NCI-H187 treated with DMSO at 0.1 percent for 48 hours (cell line): ENCODE data around the gene RPTOR.

Source experiments
- DNase-seq: peaks from one replicate; lab custom pipeline; 2025; lab: John Stamatoyannopoulos, UW

Gene RPTOR

DNA sequence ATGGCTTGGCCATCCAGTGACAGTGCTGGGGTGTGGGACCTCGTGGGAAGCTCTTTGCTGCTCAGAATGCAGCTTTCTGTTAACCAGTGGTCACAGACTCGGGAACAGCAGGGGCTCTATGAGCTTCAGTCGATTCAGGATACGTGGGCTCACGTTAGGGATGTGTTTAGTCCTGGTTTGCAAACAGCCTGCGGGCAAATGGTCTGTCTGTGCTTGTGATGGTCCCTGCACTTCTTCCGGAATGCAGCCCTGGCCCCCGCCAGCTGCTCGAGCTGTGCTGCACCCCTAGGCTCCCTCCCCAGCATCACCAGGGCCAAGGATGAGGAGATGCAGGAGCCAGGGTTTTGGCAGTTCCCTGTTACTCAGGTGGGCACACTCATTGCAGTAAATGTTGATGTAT is 274.2 kb downstream of the RPTOR start:
- DNase-seq, result no peak

DNA sequence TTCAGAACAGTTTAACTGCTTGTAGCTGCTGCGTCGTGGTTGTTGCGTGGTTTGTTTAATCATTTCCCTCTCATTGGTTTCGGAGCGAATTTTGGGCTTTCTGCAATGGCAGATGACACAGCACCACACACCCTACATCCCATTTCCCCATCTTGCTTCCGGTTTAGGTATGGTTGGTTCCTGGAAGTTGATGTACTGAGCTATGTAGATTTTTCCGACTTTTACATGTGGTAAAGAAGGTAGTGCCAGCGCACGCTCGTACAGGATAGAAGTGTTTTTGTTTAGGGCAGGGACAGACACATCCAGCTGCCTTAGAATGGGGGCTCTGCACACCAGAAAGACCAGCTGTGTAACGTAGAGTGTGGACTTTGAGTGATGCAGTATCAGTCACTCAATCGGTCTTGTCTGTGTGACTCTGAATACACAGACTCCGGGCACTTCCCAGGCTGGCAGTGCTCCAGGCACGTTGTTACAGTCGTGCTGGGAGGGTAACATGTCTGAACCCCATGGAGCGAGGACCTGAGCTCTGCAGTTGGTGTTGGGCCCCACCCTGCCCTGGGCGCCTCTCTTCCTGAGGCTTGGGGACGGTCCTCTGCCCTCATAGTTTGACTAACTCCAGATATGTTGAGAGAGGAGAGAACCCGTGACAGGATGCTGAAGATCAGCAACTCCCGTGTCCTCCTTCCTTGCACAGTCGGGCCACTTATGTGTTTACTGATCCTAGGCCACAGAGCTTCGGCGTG is 275.0 kb downstream of the RPTOR start:
- no peak for DNase-seq

DNA sequence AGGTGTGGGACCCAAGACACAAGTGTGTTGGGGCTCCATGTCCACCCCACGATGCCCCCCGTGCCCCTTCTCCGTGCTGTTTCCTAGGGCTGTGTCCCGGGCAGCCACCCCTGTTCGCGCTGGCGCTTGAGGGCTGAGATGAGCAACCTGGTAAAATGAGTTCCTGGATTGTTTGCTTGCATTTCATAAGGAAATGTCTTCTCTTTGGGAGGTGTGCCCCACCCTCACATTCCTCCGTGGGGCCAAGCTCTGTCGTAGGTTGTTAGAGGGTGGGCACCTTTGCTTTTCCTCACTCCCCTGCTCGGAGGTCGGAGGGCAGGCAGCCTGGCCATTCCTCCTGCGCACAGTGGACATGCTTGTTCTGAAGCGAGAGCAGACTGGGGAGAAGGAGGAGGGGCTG is 275.7 kb downstream of the RPTOR start:
- DNase-seq, result no peak

DNA sequence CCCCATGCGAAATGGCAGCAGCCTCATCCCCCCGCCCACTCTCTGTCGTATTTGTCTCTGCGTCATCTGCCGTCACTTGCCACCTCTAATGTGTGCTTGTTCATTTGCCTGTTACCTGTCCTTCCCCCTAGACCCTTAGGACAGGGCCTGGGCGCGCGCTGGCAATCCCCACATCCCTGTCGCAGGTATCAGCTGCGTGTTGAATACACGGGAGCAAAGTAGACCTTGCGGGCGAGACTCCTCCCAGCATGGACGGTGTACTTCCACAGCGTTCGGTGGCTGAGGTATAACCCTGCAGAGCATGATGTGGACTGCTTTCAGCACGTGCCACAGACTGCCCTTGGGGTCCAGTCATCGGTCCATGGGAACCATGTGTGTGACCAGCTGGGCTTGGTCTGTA is 276.9 kb downstream of the RPTOR start:
- no peak for DNase-seq

DNA sequence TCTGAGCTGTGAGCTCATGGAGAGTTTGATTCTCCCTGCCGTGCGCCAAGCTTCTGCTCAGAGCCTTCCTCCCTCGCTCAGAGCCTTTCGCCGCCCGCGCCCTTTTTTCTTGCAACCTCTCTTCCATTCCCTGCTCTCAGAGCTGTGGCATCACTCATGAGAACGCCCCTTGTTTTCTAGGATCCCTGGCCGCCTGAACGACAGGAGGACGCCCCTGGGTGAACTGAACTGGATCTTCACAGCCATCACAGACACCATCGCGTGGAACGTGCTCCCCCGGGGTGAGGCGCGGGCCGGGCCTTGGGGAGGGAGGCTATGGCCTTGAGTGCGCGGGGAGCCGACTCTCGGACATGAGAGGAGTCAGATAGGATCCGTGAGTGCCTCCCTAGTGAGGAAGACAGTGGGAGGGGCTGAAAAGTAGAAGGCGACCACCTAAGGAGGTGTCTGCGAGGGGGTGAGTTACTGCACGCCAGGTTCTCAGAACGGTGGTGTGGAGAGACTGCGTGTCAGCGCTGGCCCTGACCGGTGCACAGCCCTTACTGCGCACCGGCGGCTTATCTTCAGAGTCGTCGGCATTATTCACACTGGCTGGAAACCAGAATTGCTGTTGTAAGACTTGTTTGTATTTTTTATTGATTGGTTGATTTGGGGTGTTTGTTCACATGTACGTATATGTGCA is 277.5 kb downstream of the RPTOR start:
- no peak for DNase-seq

DNA sequence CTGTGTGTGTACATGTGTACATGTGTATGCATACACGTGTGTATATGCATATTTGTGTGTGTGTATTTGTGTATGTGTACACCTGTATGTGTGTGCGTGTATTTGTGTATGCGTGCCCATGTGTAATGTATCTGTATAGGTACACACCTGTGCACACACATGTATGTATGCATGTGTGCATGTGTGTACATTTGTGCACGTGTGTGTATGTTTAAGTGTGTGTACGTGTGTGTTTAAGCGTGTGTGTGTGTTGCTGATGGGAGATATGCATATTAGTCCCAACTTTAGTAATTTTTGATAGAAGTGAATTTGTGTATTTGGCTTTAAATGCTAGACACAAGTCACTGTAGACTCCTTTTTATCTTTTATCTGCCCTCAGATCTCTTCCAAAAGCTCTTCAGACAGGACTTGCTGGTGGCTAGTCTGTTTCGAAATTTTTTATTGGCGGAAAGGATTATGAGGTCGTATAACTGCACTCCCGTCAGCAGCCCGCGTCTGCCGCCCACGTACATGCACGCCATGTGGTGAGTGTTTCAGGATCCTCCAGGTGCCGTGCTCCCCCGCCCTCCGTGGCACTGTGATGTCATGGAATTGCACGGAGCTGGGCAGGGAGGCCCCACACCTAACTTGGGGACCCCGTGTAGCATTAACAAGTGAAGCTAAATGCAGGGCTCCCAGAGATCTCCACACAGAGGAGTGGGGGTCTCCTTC is 278.2 kb downstream of the RPTOR start:
- no peak for DNase-seq

DNA sequence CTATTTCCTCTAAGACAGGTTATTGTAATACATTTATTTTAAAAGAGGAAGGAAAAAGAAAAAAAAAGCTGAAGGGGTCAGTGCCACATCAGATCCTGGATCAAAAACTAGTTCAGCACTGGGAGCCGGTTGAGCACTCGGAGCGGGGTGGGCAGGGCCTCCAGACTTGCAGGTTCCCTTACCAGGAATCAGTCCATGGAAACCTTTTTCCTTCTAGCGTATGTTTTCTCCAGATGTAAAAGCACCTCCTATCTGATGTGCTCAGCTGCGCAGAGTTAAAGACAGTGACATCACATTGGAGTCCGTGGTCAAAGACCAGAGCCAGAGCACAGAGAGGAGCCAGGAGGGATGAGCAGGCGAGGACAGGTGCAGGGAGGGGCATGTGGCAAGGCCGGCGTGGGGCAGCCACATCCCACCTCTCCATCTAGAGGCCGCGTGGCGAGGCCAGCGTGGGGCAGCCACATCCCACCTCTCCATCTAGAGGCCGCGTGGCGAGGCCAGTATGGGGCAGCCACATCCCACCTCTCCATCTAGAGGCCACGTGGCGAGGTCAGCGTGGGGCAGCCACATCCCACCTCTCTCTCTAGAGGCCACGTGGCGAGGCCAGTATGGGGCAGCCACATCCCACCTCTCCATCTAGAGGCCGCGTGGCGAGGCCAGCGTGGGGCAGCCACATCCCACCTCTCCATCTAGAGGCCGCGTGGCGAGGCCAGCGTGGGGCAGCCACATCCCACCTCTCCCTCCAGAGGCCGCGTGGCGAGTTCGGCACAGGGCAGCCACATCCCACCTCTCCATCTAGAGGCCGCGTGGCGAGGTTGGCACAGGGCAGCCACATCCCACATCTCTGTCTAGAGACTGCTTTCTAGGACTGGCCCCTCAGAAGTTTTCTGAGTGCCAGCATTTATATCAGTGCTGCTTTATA is 280.2 kb downstream of the RPTOR start:
- no peak for DNase-seq

DNA sequence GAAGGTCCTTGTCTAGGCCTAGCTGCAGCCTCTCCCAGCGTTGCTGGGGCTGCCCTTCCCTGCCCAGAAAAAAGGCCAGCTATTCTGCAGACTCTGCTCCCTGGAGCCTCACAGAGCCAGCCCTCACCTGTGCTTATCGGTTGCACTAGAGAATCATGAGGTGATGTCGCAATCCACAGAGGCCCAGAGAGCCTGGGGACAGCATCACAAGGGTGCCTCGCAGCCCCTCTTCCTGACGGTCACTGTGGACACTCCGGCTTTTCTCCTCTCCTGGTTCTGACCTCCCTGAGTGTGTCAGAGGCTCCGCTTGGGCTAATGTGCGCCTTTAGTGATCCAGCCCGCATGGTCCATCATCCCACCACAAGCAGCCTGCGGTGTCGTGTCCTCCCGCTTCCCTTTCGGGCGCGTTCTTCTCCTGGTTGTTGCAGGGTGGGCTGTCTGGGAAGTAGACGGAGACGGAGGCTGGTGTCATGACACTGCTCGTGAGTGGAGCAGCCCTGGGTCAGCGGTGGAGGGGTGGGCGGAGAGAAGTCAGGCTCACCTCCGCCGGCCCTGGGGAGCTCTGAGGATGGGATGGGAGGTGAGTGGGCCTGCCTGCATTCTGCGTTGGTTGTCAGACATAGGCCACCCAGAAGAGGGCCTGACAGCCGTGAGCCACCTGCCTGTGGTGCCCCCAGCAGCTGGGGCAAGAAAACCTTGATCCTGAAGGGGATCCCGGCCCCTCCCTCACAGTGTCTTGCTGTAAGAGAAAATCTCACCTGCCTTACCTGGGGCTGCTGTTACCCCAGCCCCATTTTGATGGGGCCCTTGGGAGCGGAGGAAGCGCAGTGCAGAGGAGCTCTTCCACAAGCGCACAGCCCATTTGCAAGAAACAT is 281.1 kb downstream of the RPTOR start:
- no peak for DNase-seq

DNA sequence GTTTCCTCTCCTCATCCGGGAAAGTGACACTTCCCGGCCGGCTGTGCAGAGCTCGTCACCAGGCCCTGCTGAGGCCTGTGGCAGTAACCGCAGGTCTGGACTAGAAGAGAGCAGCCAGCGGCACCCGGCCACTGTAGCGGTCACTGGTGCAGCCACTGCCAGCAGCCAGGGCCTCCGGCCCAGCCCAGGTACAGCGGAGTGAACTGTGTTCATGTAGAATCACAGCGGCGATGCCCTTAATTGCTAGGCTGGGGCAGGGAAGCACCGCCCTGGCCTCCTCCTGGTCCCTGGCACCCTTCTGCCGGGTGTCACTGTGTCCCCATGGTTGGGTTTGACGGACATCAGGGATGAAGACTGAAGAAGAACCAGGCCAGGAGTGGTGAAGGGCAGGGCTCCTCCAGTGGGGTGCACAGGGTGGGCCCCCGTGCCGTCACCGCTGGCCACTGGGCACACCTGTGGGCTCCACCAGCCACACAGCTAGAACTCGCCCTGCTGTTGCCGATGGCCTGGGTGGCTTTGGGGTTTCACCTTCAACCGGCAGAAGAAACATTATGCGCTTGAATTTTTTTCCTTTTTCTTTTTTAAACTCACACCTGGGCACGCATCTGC is 281.8 kb downstream of the RPTOR start:
- no peak for DNase-seq

DNA sequence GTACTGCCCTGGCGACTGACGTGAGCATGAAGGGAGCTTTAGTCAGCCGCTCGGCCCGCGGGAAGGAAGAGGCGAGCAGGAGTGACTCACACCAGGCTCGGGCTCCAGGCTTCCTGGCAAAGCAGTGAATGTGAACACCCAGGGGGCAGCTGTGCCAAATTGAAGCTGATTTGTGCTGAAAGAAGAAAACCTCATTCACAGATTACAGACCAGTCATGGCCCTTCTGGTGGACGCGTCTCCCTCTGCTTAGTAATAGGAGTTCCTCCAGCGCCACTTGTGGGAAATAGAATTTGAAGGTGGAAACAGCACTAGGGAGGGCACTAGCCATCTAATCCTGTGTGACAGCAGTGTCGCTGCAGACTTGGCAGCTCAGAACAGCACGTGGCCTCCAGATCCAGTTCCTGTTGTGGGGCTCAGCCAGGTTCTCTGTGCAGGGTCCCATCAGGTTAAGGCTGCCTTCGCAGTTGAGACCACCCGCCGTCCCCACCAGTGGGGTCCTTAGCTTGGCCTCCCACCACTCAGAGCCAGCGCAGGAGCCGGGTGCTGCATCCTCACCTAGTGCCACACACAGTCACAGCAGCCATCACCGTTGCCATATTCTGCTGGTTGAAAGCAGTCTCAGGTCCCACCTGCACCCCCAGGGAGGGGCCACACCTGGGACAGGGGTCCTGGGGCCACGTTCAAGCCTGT is 282.5 kb downstream of the RPTOR start:
- DNase-seq, result no peak

DNA sequence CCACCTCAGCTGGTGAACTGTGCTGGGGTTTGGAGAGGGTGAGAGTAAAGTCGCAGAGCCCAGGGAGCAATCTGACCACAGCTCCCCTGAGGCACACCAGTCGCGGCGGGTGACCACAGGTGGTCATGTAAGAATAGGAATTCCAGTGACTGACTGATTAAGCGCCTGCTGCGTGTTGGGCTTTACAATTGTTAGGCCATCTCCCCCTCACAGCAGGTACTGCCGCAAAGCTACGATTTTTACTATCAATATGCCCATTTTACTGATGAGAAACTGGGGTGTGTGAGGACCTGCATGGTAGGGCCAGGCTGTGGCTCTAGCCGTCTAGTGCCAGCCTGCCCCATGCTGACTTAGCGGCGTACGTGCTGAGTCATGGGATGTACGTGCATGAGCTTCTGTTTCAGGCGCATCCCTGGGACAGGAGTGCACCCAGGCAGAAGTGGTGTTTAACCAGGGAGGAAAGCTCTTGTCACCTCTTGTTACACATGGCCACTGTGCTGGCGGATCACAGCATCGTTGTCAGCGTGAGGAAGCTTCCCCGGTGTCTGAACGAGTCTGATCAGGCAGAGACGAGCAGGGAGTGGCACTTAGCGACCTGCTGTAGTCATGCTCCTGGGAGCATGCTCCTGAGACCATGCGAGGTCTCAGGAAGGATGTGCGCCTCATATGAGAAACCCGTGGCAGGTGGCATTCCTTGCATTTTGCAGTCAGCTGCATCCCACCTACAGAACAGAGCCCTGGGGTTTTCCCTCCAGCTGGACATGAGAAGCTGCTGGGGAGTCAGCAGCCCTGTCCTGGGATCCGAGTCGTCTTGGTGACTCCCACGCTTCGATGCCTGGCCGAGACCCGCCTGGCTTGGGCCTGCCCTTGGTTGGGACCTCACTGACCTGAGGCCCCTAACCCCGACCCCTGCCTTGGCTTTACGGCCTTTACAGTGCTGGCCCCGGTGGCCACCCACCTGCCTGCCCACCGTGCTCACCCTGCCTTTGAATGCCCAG is 283.3 kb downstream of the RPTOR start:
- peak; percentile 77 for DNase-seq

DNA sequence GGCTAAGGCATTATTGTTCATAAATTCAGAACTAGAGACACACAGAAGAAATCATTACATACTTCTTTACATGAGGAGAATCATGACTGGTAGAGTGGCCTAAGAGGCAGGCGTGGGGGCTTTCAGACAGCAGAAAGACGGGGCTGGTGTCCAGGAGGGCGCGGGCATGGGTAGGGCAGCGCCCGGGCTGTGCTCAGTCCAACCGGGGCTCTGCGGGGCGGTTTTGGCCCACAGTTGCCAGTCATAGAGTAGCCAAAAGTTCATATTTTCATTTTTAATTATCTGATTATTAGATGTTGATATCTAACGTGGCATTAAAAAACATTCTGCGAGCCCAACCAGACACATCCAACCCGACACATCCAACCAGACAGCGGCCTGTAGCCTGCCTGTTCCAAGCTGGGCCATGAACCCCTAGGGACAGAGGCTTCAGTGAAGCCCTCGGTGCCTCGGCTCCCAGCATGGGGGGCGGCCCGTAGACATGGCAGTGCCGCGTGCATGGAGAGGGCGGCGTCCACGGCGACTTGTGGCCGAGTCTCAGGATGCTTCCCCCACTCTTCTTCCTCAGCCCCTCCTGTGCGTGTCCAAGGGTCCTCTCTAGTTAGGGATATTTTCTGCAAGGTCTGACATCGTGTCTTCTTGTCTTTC is 284.7 kb downstream of the RPTOR start:
- DNase-seq, result no peak

DNA sequence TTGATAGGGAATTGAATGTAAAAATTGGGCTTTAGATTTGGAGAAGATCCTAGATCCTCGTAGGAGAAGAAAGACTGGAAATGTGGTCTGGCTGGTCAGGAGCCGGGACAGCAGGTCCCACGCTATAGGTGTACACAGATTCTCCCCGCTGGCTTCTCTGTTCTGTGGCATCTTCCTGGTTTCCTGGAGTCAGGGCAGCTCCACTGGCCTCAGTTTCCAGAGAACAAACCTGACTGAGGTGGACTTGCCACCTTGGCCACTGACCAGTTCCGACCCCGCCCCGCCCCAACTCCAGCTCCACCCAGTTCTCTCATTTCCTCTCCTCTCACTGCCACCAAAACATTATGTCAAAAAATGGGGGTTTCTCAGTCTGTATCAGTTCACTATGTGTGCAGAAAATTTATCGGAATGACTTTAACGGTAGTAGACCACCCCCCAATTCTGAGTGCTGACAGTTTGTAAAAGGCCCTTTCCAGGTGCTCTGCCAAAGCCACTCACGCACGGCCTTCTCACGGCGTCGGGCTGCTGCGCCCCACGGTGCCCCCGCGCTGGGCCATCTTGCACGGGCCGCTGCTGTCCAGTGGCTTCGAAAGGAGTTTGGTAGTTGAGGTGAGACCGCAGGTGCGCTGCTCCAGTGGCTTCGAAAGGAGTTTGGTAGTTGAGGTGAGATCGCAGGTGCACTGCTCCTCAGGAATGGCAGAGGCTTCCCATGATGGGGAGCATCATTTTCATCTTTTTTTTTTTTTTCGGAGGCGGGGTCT is 285.6 kb downstream of the RPTOR start:
- no peak for DNase-seq

DNA sequence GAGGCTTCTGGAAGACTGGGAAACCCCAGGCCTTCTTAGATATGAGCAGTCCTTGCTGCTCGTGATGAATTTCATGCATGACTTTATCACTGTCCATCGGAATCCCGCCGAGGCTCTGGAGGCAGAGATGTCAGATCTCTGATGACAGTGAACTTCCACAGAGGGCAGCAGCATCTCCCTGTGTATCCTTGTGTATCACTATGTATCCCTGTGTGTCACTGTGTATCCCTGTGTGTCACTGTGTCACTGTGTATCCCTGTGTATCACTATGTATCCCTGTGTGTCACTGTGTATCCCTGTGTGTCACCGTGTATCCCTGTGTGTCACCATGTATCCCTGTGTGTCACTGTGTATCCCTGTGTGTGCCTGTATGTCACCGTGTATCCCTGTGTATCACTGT is 286.9 kb downstream of the RPTOR start:
- DNase-seq, result no peak

DNA sequence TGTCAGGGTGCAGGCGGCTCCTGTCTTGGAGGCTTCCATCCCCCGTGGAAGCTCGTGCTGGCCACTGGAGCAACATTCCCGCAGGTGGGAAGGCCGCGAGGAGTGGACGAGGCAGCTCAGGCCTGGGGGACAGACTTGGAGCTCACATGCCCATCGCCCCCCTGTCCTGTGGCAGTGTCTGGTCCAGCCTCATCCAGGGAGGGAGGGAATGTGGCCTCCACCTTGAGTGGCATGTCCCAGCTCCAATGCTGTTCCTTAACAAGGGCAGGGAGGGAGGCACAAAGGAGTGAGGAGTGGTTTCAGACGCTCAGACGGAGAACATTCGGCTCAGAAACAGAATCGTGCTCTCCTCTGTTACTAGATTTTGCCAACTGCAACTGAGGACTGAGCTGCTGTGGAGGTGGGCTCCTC is 287.6 kb downstream of the RPTOR start:
- no peak for DNase-seq

DNA sequence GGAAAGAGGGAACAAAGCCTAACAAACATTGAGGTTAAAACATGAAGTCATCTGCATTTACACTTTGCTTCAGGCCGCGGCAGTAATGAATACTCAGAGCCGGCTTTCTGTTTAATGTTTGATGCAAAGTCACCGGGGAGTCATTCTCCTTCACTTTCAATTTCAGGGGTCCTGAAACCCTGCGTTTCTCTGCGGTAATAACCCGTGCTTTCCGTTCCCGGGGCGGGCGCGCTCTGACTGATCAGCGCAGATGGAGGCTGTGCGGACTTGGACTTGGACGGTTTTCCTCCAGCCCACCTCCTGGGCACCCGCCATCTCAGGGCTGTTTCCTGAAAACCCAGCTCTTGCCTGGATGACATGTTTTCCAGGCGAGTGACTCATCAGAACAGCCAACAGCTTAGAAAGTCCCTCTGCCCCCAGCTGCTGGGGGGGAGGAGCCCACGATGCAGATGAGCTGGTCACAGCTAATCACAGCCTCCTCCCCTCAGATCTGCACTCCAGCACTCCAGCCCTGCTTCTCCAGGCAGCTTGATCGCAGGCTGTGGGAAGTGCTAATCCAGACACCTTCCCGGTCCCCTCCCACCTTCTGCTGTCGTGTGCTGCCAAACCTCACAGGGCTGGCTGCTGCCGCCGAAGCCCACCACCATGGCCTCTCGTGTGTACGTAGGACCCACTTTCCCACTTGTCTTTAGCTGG is 288.4 kb downstream of the RPTOR start:
- peak; percentile 94 for DNase-seq
